Measurements from ENCODE around the gene AFTPH. TPM values are rescaled to one million over a fixed set of nuclear protein-coding genes. Genes with fewer than 3 reads are reported as not detected.

Gene AFTPH
- total RNA-seq, 4 donors from 2014 or later: 24.1 to 62.4 (median 37.4) TPM

- Histone ChIP-seq H3K36me3 (no peaks in the 10 kb centered on the region), H3K4me1 (no peaks in the 10 kb centered on the region), H3K27me3 (no peaks in the 10 kb centered on the region), H3K9me3 (no peaks in the 10 kb centered on the region), H3K4me3 (no peak overlapping the region), H3K27ac (no peak overlapping the region)
- intact Hi-C loops (cut with DNase I; ENCODE audit: low total_unique reads): no loop called here
- no peak for DNase-seq
- no peak for TF ChIP-seq POLR2A (IDR thresholded peaks at IDR 0.05)
- no peak for TF ChIP-seq CTCF (IDR thresholded peaks at IDR 0.05)
Observed at GRCh38 chr2:64478502-64479230, 45.5 kb upstream of the AFTPH start.

- H3K4me1 ChIP-seq: no peaks in the 10 kb centered on the region
- TF ChIP-seq CTCF (IDR thresholded peaks at IDR 0.05) (no peak), POLR2A (IDR thresholded peaks at IDR 0.05) (no peak)
- H3K4me3 ChIP-seq: no peak overlapping the region
- H3K27ac ChIP-seq: no peak overlapping the region
- DNase-seq: no peak
- no peaks in the 10 kb centered on the region for H3K27me3 ChIP-seq
- intact Hi-C loops (cut with DNase I; ENCODE audit: low total_unique reads): loop anchor here (10.0 kb wide), 1 partner anchor 425 kb away; no protein-coding TSS in a partner anchor
- no peaks in the 10 kb centered on the region for H3K9me3 ChIP-seq
- H3K36me3 ChIP-seq: no peaks in the 10 kb centered on the region
Observed at GRCh38 chr2:64479259-64480117, 44.6 kb upstream of the AFTPH start.

GRCh38 chr2:64481665-64482064 lies 42.5 kb upstream of the AFTPH start:
- Histone ChIP-seq H3K36me3 (no peaks in the 10 kb centered on the region), H3K27me3 (no peaks in the 10 kb centered on the region), H3K4me1 (no peaks in the 10 kb centered on the region), H3K9me3 (no peaks in the 10 kb centered on the region), H3K27ac (no peak overlapping the region), H3K4me3 (no peak overlapping the region)
- DNase-seq: no peak
- no peak for TF ChIP-seq CTCF (IDR thresholded peaks at IDR 0.05)
- no peak for TF ChIP-seq POLR2A (IDR thresholded peaks at IDR 0.05)
- intact Hi-C loops (cut with DNase I; ENCODE audit: low total_unique reads): loop anchor here (10.0 kb wide), 1 partner anchor 427 kb away; no protein-coding TSS in a partner anchor

- intact Hi-C loops (cut with DNase I; ENCODE audit: low total_unique reads): loop anchor here (10.0 kb wide), 1 partner anchor 427 kb away; no protein-coding TSS in a partner anchor
- Histone ChIP-seq H3K27ac (no peak overlapping the region), H3K36me3 (no peaks in the 10 kb centered on the region), H3K4me3 (no peak overlapping the region), H3K4me1 (no peaks in the 10 kb centered on the region), H3K9me3 (no peaks in the 10 kb centered on the region), H3K27me3 (no peaks in the 10 kb centered on the region)
- no peak for TF ChIP-seq CTCF (IDR thresholded peaks at IDR 0.05)
- no peak for TF ChIP-seq POLR2A (IDR thresholded peaks at IDR 0.05)
- no peak for DNase-seq
Observed at GRCh38 chr2:64482243-64482642, 41.9 kb upstream of the AFTPH start.

Measured in uterus (tissue), 4 donors.